Spleen (tissue), 7 donors: ENCODE measurements around the gene RIPOR2.

Experiments used
- CTCF ChIP-seq, 11 experiments: fragments of 200-600 bp in 7 of 11; fragments of 450-650 bp in 4 of 11; sonication (generic) in 4 of 11; IDR thresholded peaks in 8 of 11; conservative IDR thresholded peaks in 3 of 11; 1 replicate in 7 of 11; 2 replicates in 4 of 11; pipeline versions ENCODE4 v1.4.0 to v1.8.0; 2016 to 2021; ENCODE audit warnings: antibody characterized with exemption in 11 of 11, inconsistent platforms in 4 of 11, mild to moderate bottlenecking in 1 of 11
- POLR2A ChIP-seq, 3 donors: fragments of 450-650 bp; IDR thresholded peaks; one replicate each; pipeline ENCODE4 v1.5.1; 2017; ENCODE audit warnings: antibody characterized with exemption in 3 of 3, mild to moderate bottlenecking in 1 of 3
- donor health status: DM: no; HTN: no; CAD: no; lungs with moderate emphysema.
- donor health status: DM: no; HTN: no; CAD: no.
- donor health status: DM: no; HTN: no; CAD: no.

- TF ChIP-seq POLR2A (IDR thresholded peaks at IDR 0.05), result no peak
- no peak for TF ChIP-seq CTCF (IDR thresholded peaks at IDR 0.05 in 8 of 11, conservative IDR thresholded peaks at IDR 0.05 in 3 of 11)
Measured at GRCh38 chr6:24798740-24799540, 136.8 kb downstream of the RIPOR2 start, which contains the start of gene ARMH2.
